Measurements from ENCODE around the gene EBF3. TPM values are rescaled to one million over a fixed set of nuclear protein-coding genes. Genes with fewer than 3 reads are reported as not detected.

EBF3 gene
- total and polyA plus RNA-seq, 4 experiments from 2014 or later: not detected

- H3K27me3 ChIP-seq (ENCODE audit: insufficient read depth, low read length): no peaks in the 10 kb centered on the region
- ChIA-PET CTCF (ENCODE audit: partially characterized antibody) (no interaction called here), POLR2A (ENCODE audit: partially characterized antibody) (no interaction called here)
- H3K4me1 Mint-ChIP-seq: no peaks in the 10 kb centered on the region
- H3K36me3 Mint-ChIP-seq: peaks cover 4 to 6% of the 10 kb centered on the region in 2 donors
- H3K27me3 Mint-ChIP-seq: no peaks in the 10 kb centered on the region
- peaks cover 0 to 6% of the 10 kb centered on the region in 2 donors for H3K9me3 ChIP-seq (ENCODE audit: control insufficient read depth in 1 of 2, low read length in 2 of 2)
- peaks cover 0 to 63% (median 52%) of the 10 kb centered on the region in 8 donors for H3K9me3 Mint-ChIP-seq
- H3K4me1 ChIP-seq (ENCODE audit: insufficient read depth, low read length): no peaks in the 10 kb centered on the region
- no peak overlapping the region for H3K4me3 Mint-ChIP-seq
- H3K36me3 ChIP-seq (ENCODE audit: insufficient read depth, low read length): no peaks in the 10 kb centered on the region
- no peak overlapping the region for H3K27ac Mint-ChIP-seq
- DNase-seq: no peak
- H3K27ac ChIP-seq (ENCODE audit: low read depth, low read length): no peak overlapping the region
- intact Hi-C loops (cut with micrococcal nuclease): no loop called here
- H3K4me3 ChIP-seq (ENCODE audit: low read length in 2 of 2): no peak overlapping the region
Measured at GRCh38 chr10:129796710-129797420, 167.2 kb downstream of the EBF3 start.

GRCh38 chr10:129793996-129794395, 170.1 kb downstream of the EBF3 start:
- Mint-ChIP-seq H3K27me3 (no peaks in the 10 kb centered on the region), H3K9me3 (peaks cover 8 to 85% (median 70%) of the 10 kb centered on the region in 8 donors), H3K4me3 (no peak overlapping the region), H3K36me3 (peaks cover 7 to 8% of the 10 kb centered on the region in 2 donors), H3K4me1 (no peaks in the 10 kb centered on the region), H3K27ac (no peak overlapping the region)
- intact Hi-C loops (cut with micrococcal nuclease): no loop called here
- H3K9me3 ChIP-seq (ENCODE audit: control insufficient read depth in 1 of 2, low read length in 2 of 2): peaks cover 0 to 6% of the 10 kb centered on the region in 2 donors
- H3K4me1 ChIP-seq (ENCODE audit: insufficient read depth, low read length): no peaks in the 10 kb centered on the region
- no peak overlapping the region for H3K27ac ChIP-seq (ENCODE audit: low read depth, low read length)
- no peaks in the 10 kb centered on the region for H3K27me3 ChIP-seq (ENCODE audit: insufficient read depth, low read length)
- no peaks in the 10 kb centered on the region for H3K36me3 ChIP-seq (ENCODE audit: insufficient read depth, low read length)
- H3K4me3 ChIP-seq (ENCODE audit: low read length in 2 of 2): no peak overlapping the region
- ChIA-PET CTCF (ENCODE audit: partially characterized antibody) (no interaction called here), POLR2A (ENCODE audit: partially characterized antibody) (interaction anchor here (0.7 kb wide), 1 partner anchor 210 kb away, joined by 4 read pairs; no protein-coding TSS in a partner anchor)
- no peak for DNase-seq

GRCh38 chr10:129793479-129793878, 170.6 kb downstream of the EBF3 start:
- Histone ChIP-seq H3K4me3 (ENCODE audit: low read length in 2 of 2) (no peak overlapping the region), H3K4me1 (ENCODE audit: insufficient read depth, low read length) (no peaks in the 10 kb centered on the region), H3K27ac (ENCODE audit: low read depth, low read length) (no peak overlapping the region), H3K36me3 (ENCODE audit: insufficient read depth, low read length) (no peaks in the 10 kb centered on the region), H3K27me3 (ENCODE audit: insufficient read depth, low read length) (no peaks in the 10 kb centered on the region), H3K9me3 (ENCODE audit: control insufficient read depth in 1 of 2, low read length in 2 of 2) (peaks cover 0 to 6% of the 10 kb centered on the region in 2 donors)
- intact Hi-C loops (cut with micrococcal nuclease): no loop called here
- peaks cover 8 to 80% (median 68%) of the 10 kb centered on the region in 8 donors for H3K9me3 Mint-ChIP-seq
- ChIA-PET POLR2A (ENCODE audit: partially characterized antibody) (interaction anchor here (0.7 kb wide), 1 partner anchor 210 kb away, joined by 4 read pairs; no protein-coding TSS in a partner anchor), CTCF (ENCODE audit: partially characterized antibody) (no interaction called here)
- H3K27me3 Mint-ChIP-seq: no peaks in the 10 kb centered on the region
- no peak overlapping the region for H3K4me3 Mint-ChIP-seq
- H3K4me1 Mint-ChIP-seq: no peaks in the 10 kb centered on the region
- no peak for DNase-seq
- peaks cover 7 to 8% of the 10 kb centered on the region in 2 donors for H3K36me3 Mint-ChIP-seq
- H3K27ac Mint-ChIP-seq: no peak overlapping the region

GRCh38 chr10:129792864-129793263, 171.2 kb downstream of the EBF3 start:
- Histone ChIP-seq H3K36me3 (ENCODE audit: insufficient read depth, low read length) (no peaks in the 10 kb centered on the region), H3K4me1 (ENCODE audit: insufficient read depth, low read length) (no peaks in the 10 kb centered on the region), H3K4me3 (ENCODE audit: low read length in 2 of 2) (no peak overlapping the region), H3K27me3 (ENCODE audit: insufficient read depth, low read length) (no peaks in the 10 kb centered on the region), H3K27ac (ENCODE audit: low read depth, low read length) (no peak overlapping the region), H3K9me3 (ENCODE audit: control insufficient read depth in 1 of 2, low read length in 2 of 2) (peaks cover 0 to 6% of the 10 kb centered on the region in 2 donors)
- H3K36me3 Mint-ChIP-seq: peaks cover 7 to 9% of the 10 kb centered on the region in 2 donors
- no peak for DNase-seq
- H3K4me1 Mint-ChIP-seq: no peaks in the 10 kb centered on the region
- intact Hi-C loops (cut with micrococcal nuclease): no loop called here
- POLR2A ChIA-PET (ENCODE audit: partially characterized antibody): no interaction called here
- no peak overlapping the region for H3K27ac Mint-ChIP-seq
- CTCF ChIA-PET (ENCODE audit: partially characterized antibody): no interaction called here
- peaks cover 8 to 75% (median 65%) of the 10 kb centered on the region in 8 donors for H3K9me3 Mint-ChIP-seq
- no peaks in the 10 kb centered on the region for H3K27me3 Mint-ChIP-seq
- no peak overlapping the region for H3K4me3 Mint-ChIP-seq

GRCh38 chr10:129792141-129792540, 171.9 kb downstream of the EBF3 start:
- Mint-ChIP-seq H3K4me3 (no peak overlapping the region), H3K27me3 (no peaks in the 10 kb centered on the region), H3K36me3 (peaks cover 11 to 14% of the 10 kb centered on the region in 2 donors), H3K4me1 (no peaks in the 10 kb centered on the region), H3K27ac (no peak overlapping the region), H3K9me3 (peaks cover 10 to 78% (median 67%) of the 10 kb centered on the region in 8 donors)
- H3K27me3 ChIP-seq (ENCODE audit: insufficient read depth, low read length): no peaks in the 10 kb centered on the region
- peaks cover 0 to 10% of the 10 kb centered on the region in 2 donors for H3K9me3 ChIP-seq (ENCODE audit: control insufficient read depth in 1 of 2, low read length in 2 of 2)
- H3K4me1 ChIP-seq (ENCODE audit: insufficient read depth, low read length): no peaks in the 10 kb centered on the region
- ChIA-PET CTCF (ENCODE audit: partially characterized antibody) (no interaction called here), POLR2A (ENCODE audit: partially characterized antibody) (no interaction called here)
- no peak overlapping the region for H3K4me3 ChIP-seq (ENCODE audit: low read length in 2 of 2)
- no peak overlapping the region for H3K27ac ChIP-seq (ENCODE audit: low read depth, low read length)
- intact Hi-C loops (cut with micrococcal nuclease): no loop called here
- DNase-seq: no peak
- no peaks in the 10 kb centered on the region for H3K36me3 ChIP-seq (ENCODE audit: insufficient read depth, low read length)

- intact Hi-C loops (cut with micrococcal nuclease): no loop called here
- no peaks in the 10 kb centered on the region for H3K27me3 ChIP-seq (ENCODE audit: insufficient read depth, low read length)
- H3K9me3 ChIP-seq (ENCODE audit: control insufficient read depth in 1 of 2, low read length in 2 of 2): peaks cover 0 to 14% of the 10 kb centered on the region in 2 donors
- H3K27me3 Mint-ChIP-seq: no peaks in the 10 kb centered on the region
- H3K4me3 Mint-ChIP-seq: no peak overlapping the region
- POLR2A ChIA-PET (ENCODE audit: partially characterized antibody): no interaction called here
- no peaks in the 10 kb centered on the region for H3K4me1 ChIP-seq (ENCODE audit: insufficient read depth, low read length)
- no peak overlapping the region for H3K4me3 ChIP-seq (ENCODE audit: low read length in 2 of 2)
- no peak overlapping the region for H3K27ac ChIP-seq (ENCODE audit: low read depth, low read length)
- no peak for DNase-seq
- H3K4me1 Mint-ChIP-seq: no peaks in the 10 kb centered on the region
- peaks cover 11 to 16% of the 10 kb centered on the region in 2 donors for H3K36me3 Mint-ChIP-seq
- H3K36me3 ChIP-seq (ENCODE audit: insufficient read depth, low read length): no peaks in the 10 kb centered on the region
- no peak overlapping the region for H3K27ac Mint-ChIP-seq
- H3K9me3 Mint-ChIP-seq: peaks cover 10 to 82% (median 66%) of the 10 kb centered on the region in 8 donors
- CTCF ChIA-PET (ENCODE audit: partially characterized antibody): no interaction called here
Measured at GRCh38 chr10:129790715-129791446, 173.2 kb downstream of the EBF3 start.

GRCh38 chr10:129788215-129788614, 175.9 kb downstream of the EBF3 start:
- Histone ChIP-seq H3K27me3 (ENCODE audit: insufficient read depth, low read length) (no peaks in the 10 kb centered on the region), H3K27ac (ENCODE audit: low read depth, low read length) (no peak overlapping the region), H3K36me3 (ENCODE audit: insufficient read depth, low read length) (no peaks in the 10 kb centered on the region), H3K9me3 (ENCODE audit: control insufficient read depth in 1 of 2, low read length in 2 of 2) (peaks cover 0 to 14% of the 10 kb centered on the region in 2 donors), H3K4me3 (ENCODE audit: low read length in 2 of 2) (no peak overlapping the region), H3K4me1 (ENCODE audit: insufficient read depth, low read length) (no peaks in the 10 kb centered on the region)
- Mint-ChIP-seq H3K4me3 (no peak overlapping the region), H3K27me3 (no peaks in the 10 kb centered on the region), H3K4me1 (no peaks in the 10 kb centered on the region), H3K27ac (no peak overlapping the region), H3K36me3 (peaks cover 9 to 16% of the 10 kb centered on the region in 2 donors), H3K9me3 (peaks cover 10 to 83% (median 60%) of the 10 kb centered on the region in 8 donors)
- DNase-seq: no peak
- intact Hi-C loops (cut with micrococcal nuclease): no loop called here
- ChIA-PET CTCF (ENCODE audit: partially characterized antibody) (no interaction called here), POLR2A (ENCODE audit: partially characterized antibody) (no interaction called here)
